ENCODE measurements around the gene KRTAP10-2.

- TF ChIP-seq, protein P1, sequence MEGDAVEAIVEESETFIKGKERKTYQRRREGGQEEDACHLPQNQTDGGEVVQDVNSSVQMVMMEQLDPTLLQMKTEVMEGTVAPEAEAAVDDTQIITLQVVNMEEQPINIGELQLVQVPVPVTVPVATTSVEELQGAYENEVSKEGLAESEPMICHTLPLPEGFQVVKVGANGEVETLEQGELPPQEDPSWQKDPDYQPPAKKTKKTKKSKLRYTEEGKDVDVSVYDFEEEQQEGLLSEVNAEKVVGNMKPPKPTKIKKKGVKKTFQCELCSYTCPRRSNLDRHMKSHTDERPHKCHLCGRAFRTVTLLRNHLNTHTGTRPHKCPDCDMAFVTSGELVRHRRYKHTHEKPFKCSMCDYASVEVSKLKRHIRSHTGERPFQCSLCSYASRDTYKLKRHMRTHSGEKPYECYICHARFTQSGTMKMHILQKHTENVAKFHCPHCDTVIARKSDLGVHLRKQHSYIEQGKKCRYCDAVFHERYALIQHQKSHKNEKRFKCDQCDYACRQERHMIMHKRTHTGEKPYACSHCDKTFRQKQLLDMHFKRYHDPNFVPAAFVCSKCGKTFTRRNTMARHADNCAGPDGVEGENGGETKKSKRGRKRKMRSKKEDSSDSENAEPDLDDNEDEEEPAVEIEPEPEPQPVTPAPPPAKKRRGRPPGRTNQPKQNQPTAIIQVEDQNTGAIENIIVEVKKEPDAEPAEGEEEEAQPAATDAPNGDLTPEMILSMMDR (IDR thresholded peaks at IDR 0.05; ENCODE audit: insufficient read depth, low read length, poor library complexity, severe bottlenecking): no peak
- no peak for TF ChIP-seq EZH2phosphoT487 (conservative IDR thresholded peaks at IDR 0.05; ENCODE audit: low read length)
Observed at GRCh38 chr21:44557491-44558328, 6.4 kb upstream of the KRTAP10-2 start.
